NK-92 (cell line): Measurements from ENCODE around the gene LRRTM1.

Experiments used
- DNase-seq: peaks from one replicate; lab custom pipeline; 2025; ENCODE audit not compliant: unreplicated experiment; lab: John Stamatoyannopoulos, UW

The LRRTM1 gene

GRCh38 chr2:80252294-80252986, 52.1 kb downstream of the LRRTM1 start:
- DNase-seq, result no peak
